Measurements from ENCODE around the gene ELK3.

ELK3 gene

GRCh38 chr12:96185914-96186313, 8.3 kb upstream of the ELK3 start:
- H3K27ac ChIP-seq (replicated peaks): no peak overlapping the region
- no peak overlapping the region for H3K4me3 ChIP-seq (replicated peaks; ENCODE audit: insufficient read depth, low read length)
- TF ChIP-seq CTCF (IDR thresholded peaks at IDR 0.05; ENCODE audit: insufficient read depth, low read length): no peak
- TF ChIP-seq POLR2AphosphoS5 (IDR thresholded peaks at IDR 0.05; ENCODE audit: low read depth): no peak
- no peak for TF ChIP-seq SPI1 (IDR thresholded peaks at IDR 0.05; ENCODE audit: borderline replicate concordance, low read depth)
- no peak for TF ChIP-seq GABPA (IDR thresholded peaks at IDR 0.05; ENCODE audit: low read depth)
- no peak for TF ChIP-seq REST (IDR thresholded peaks at IDR 0.05; ENCODE audit: insufficient replicate concordance, low read depth)
- no peak for DNase-seq (ENCODE audit: low read depth in 1 of 2, low spot score in 1 of 2)
- peaks cover 1% of the 10 kb centered on the region for H3K27me3 ChIP-seq (ENCODE audit: insufficient read depth, poor library complexity, severe bottlenecking)

- no peak overlapping the region for H3K4me3 ChIP-seq (replicated peaks; ENCODE audit: insufficient read depth, low read length)
- peaks cover 2% of the 10 kb centered on the region for H3K27me3 ChIP-seq (ENCODE audit: insufficient read depth, poor library complexity, severe bottlenecking)
- TF ChIP-seq GABPA (IDR thresholded peaks at IDR 0.05; ENCODE audit: low read depth) (no peak), REST (IDR thresholded peaks at IDR 0.05; ENCODE audit: insufficient replicate concordance, low read depth) (no peak), POLR2AphosphoS5 (IDR thresholded peaks at IDR 0.05; ENCODE audit: low read depth) (no peak), SPI1 (IDR thresholded peaks at IDR 0.05; ENCODE audit: borderline replicate concordance, low read depth) (no peak), CTCF (IDR thresholded peaks at IDR 0.05; ENCODE audit: insufficient read depth, low read length) (no peak)
- H3K27ac ChIP-seq (replicated peaks): no peak overlapping the region
- DNase-seq (ENCODE audit: low read depth in 1 of 2, low spot score in 1 of 2): no peak
These were observed 7.4 kb upstream of the ELK3 start for GRCh38 chr12:96186607-96187301.

GRCh38 chr12:96187956-96188355, 6.2 kb upstream of the ELK3 start:
- no peak for DNase-seq (ENCODE audit: low read depth in 1 of 2, low spot score in 1 of 2)
- TF ChIP-seq REST (IDR thresholded peaks at IDR 0.05; ENCODE audit: insufficient replicate concordance, low read depth) (no peak), POLR2AphosphoS5 (IDR thresholded peaks at IDR 0.05; ENCODE audit: low read depth) (no peak), GABPA (IDR thresholded peaks at IDR 0.05; ENCODE audit: low read depth) (no peak), SPI1 (IDR thresholded peaks at IDR 0.05; ENCODE audit: borderline replicate concordance, low read depth) (no peak), CTCF (IDR thresholded peaks at IDR 0.05; ENCODE audit: insufficient read depth, low read length) (no peak)
- Histone ChIP-seq H3K27me3 (ENCODE audit: insufficient read depth, poor library complexity, severe bottlenecking) (peaks cover 2% of the 10 kb centered on the region), H3K27ac (replicated peaks) (no peak overlapping the region), H3K4me3 (replicated peaks; ENCODE audit: insufficient read depth, low read length) (no peak overlapping the region)
